Measurements from ENCODE around the gene GPAT3. TPM values are rescaled to one million over a fixed set of nuclear protein-coding genes. Genes with fewer than 3 reads are reported as not detected.

The GPAT3 gene
- total RNA-seq, 6 donors from 2014 or later = 3.2 to 9.9 (median 8.4) TPM; not detected in 1

DNA sequence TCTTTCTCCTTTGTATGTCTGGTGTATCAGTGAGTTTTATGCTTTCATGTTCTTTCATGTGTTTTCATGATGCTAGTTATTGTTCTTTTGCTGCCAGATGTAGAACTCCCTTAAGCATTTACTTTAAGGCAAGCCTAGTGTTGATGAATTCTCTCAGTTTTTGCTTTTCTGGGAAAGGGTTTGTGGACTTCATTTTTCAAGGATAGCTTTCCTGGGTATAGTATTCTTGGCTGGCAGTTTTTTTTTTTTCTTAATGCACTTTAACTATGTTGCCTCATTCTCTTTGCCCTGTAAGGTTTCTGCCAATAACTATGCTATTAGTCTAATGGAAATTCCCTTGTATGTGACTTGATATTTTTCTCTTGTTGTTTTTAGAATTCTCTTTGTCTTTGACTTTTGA lies 77.1 kb downstream of the GPAT3 start:
- peaks cover 0 to 31% (median 14%) of the 10 kb centered on the region in 4 donors for H3K9me3 ChIP-seq
- no peaks in the 10 kb centered on the region for H3K36me3 ChIP-seq
- H3K4me3 ChIP-seq = no peak overlapping the region
- ATAC-seq (ENCODE audit: low FRiP score in 2 of 2) (no peak), DNase-seq (no peak)
- H3K27ac ChIP-seq = no peak overlapping the region
- H3K27me3 ChIP-seq = peaks cover 0 to 3% (median 0%) of the 10 kb centered on the region in 4 donors
- no peaks in the 10 kb centered on the region for H3K4me1 ChIP-seq
- TF ChIP-seq POLR2A (IDR thresholded peaks at IDR 0.05) (no peak), POLR2AphosphoS5 (IDR thresholded peaks at IDR 0.05) (no peak), EP300 (IDR thresholded peaks at IDR 0.05) (no peak)
- TF ChIP-seq, protein P1, sequence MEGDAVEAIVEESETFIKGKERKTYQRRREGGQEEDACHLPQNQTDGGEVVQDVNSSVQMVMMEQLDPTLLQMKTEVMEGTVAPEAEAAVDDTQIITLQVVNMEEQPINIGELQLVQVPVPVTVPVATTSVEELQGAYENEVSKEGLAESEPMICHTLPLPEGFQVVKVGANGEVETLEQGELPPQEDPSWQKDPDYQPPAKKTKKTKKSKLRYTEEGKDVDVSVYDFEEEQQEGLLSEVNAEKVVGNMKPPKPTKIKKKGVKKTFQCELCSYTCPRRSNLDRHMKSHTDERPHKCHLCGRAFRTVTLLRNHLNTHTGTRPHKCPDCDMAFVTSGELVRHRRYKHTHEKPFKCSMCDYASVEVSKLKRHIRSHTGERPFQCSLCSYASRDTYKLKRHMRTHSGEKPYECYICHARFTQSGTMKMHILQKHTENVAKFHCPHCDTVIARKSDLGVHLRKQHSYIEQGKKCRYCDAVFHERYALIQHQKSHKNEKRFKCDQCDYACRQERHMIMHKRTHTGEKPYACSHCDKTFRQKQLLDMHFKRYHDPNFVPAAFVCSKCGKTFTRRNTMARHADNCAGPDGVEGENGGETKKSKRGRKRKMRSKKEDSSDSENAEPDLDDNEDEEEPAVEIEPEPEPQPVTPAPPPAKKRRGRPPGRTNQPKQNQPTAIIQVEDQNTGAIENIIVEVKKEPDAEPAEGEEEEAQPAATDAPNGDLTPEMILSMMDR (IDR thresholded peaks at IDR 0.05) = no peak

DNA sequence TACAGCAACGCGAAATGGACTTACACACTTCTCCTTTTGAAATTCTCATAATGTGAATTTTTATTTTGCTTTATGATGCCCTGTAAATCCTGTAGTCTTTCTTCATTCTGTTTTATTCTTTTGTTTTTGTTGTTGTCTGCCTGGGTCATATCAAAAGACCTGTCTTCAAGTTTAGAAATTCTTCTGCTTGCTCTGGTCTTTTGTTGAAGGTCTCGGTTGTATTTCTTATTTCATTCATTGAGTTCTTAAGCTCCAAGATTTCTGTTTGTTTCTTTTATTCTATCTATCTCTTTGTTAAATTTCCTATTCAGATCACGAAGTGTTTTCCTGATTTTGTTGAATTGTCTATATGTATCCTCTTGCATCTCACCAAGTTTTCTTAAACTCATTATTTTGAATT lies 78.1 kb downstream of the GPAT3 start:
- Histone ChIP-seq H3K4me1 (peaks cover 1 to 6% (median 4%) of the 10 kb centered on the region in 4 donors), H3K36me3 (no peaks in the 10 kb centered on the region), H3K4me3 (no peak overlapping the region), H3K9me3 (peaks cover 0 to 31% (median 14%) of the 10 kb centered on the region in 4 donors), H3K27me3 (peaks cover 0 to 3% (median 0%) of the 10 kb centered on the region in 4 donors), H3K27ac (no peak overlapping the region)
- no peak for ATAC-seq (ENCODE audit: low FRiP score in 2 of 2)
- no peak for TF ChIP-seq POLR2A (IDR thresholded peaks at IDR 0.05)
- TF ChIP-seq, protein P1 (IDR thresholded peaks at IDR 0.05) = no peak
- no peak for TF ChIP-seq EP300 (IDR thresholded peaks at IDR 0.05)
- no peak for TF ChIP-seq POLR2AphosphoS5 (IDR thresholded peaks at IDR 0.05)
- no peak for DNase-seq
- 94 to 95% methylated on average over 4 of the region's 4 CpGs for WGBS, 2 donors

DNA sequence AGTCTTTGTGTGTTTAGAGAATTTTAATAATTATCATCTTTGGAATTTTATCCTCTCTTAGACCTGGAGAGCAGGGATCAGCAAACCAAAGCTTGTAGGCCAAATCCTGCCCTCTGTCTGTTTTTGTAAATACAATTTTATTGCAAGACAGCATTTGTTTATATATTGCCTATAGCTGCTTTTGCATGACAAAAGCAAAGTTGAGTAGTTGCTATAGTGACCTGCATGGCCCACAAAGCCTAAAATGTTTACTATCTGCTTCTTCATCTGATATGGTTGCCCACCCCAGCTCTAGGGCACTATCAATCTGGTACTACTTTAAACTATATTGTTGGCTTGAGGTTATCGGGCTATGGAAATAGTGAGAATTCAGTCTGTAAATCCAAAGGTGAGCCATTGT lies 80.3 kb downstream of the GPAT3 start:
- H3K36me3 ChIP-seq = no peaks in the 10 kb centered on the region
- no peak overlapping the region for H3K27ac ChIP-seq
- 58 to 60% methylated on average over 1 of the region's 1 CpG for WGBS, 2 donors
- no peak for ATAC-seq (ENCODE audit: low FRiP score in 2 of 2)
- peaks cover 0 to 3% (median 0%) of the 10 kb centered on the region in 4 donors for H3K27me3 ChIP-seq
- no peak for DNase-seq
- H3K4me1 ChIP-seq = peaks cover 4 to 10% (median 8%) of the 10 kb centered on the region in 4 donors
- no peak for TF ChIP-seq EP300 (IDR thresholded peaks at IDR 0.05)
- no peak for TF ChIP-seq POLR2AphosphoS5 (IDR thresholded peaks at IDR 0.05)
- TF ChIP-seq, protein P1 (IDR thresholded peaks at IDR 0.05) = no peak
- TF ChIP-seq POLR2A (IDR thresholded peaks at IDR 0.05) = no peak
- H3K4me3 ChIP-seq = no peak overlapping the region
- H3K9me3 ChIP-seq = peaks cover 0 to 32% (median 14%) of the 10 kb centered on the region in 4 donors

DNA sequence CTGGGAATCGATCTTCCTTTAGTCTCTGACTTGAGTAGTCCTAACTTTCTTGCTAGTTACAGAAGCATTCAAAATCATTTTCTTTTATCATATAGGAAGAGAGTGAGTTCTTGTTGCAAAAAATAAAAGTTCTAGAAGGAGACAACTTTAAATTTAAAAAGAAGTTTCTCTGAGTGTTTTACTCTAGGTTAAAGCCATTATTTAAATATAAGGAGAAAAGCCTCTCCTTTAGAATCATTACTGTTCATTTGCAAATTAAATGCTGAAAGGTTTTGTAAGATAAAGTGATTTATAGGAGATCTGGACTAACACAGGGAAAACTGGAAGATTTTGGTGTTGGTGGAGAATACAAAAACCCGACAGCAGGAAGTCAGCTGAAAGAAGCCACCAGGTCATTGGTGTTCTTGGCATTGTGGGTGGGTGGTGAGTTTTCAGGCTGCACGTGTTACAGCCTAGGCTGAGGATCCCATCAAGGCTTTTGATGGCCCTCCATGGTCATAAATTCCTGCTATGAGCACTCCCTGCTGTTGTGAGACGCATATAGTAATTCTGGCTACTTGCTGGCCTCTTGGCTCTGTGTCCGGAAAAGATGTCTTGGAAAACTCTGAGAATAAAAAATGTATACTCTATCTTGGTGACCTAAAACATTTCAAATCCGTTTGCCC lies 81.6 kb downstream of the GPAT3 start:
- 51 to 71% methylated on average over 6 of the region's 6 CpGs for WGBS, 2 donors
- Histone ChIP-seq H3K27me3 (peaks cover 0 to 3% (median 0%) of the 10 kb centered on the region in 4 donors), H3K27ac (no peak overlapping the region), H3K36me3 (no peaks in the 10 kb centered on the region), H3K4me3 (no peak overlapping the region), H3K4me1 (peaks cover 4 to 10% (median 8%) of the 10 kb centered on the region in 4 donors), H3K9me3 (peaks cover 4 to 41% (median 22%) of the 10 kb centered on the region in 4 donors)
- DNase-seq (no peak), ATAC-seq (ENCODE audit: low FRiP score in 2 of 2) (no peak)
- TF ChIP-seq, protein P1 (IDR thresholded peaks at IDR 0.05) = no peak
- TF ChIP-seq POLR2AphosphoS5 (IDR thresholded peaks at IDR 0.05) (no peak), POLR2A (IDR thresholded peaks at IDR 0.05) (no peak), EP300 (IDR thresholded peaks at IDR 0.05) (no peak)

Data from upper lobe of left lung (tissue), 6 donors.